Measurements from ENCODE around the gene SYT3. TPM values are rescaled to one million over a fixed set of nuclear protein-coding genes. Genes with fewer than 3 reads are reported as not detected.

The SYT3 gene
- total and polyA plus RNA-seq, 2 of the 13 experiments (the other 11 are each of a cell fraction or from before 2014, with no cell fraction given) = not detected

DNA sequence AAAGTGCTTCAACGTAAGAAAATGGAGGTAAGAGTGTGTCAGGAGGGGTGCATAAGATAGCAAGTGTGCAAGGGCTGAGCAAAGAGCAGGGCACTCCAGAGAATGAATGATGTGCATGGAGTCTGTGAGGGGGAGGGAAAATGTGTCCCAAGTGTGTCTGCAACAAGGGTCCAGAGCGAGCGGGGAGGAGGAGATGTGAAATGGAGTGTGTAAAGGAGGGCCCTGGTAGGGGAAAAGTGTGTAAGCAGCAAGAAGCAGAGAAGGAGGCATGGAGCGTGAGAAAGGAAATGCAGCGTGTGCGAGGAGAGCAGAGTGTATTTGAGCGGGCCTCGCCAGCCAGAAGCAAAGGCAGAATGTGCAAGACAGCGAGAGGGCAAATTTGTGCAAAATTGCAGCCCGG lies 21.3 kb upstream of the SYT3 start:
- no peak overlapping the region for H3K9ac ChIP-seq (ENCODE audit: insufficient read depth, low read depth, low read length)
- intact Hi-C loops (cut with micrococcal nuclease; ENCODE audit: unreplicated experiment) (no loop called here), in situ Hi-C loops (cut with HindIII; ENCODE audit: extremely low pct_ligation_motif_present, low pct_unique_long_range_greater_than_20kb) (no loop called here)
- POLR2A ChIA-PET = no interaction called here
- H2AFZ ChIP-seq (ENCODE audit: low read length) = no peak overlapping the region
- no TSS peak for BruUV-seq (replicated peaks)
- no peak for ATAC-seq
- H3K27ac ChIP-seq (ENCODE audit: extremely low read length, insufficient read depth, low read length) = no peak overlapping the region
- FAIRE-seq = no peak
- no peak overlapping the region for H3K4me2 ChIP-seq (ENCODE audit: low read depth, low read length)
- peaks cover 0 to 7% of the 10 kb centered on the region in 2 experiments; a peak in 2 of 5 replicates for H3K27me3 ChIP-seq (ENCODE audit: control insufficient read depth in 1 of 2, insufficient read depth in 2 of 2, low read length in 2 of 2)
- H3K36me3 ChIP-seq (replicated peaks in 1 of 2; ENCODE audit: control insufficient read depth in 1 of 2, insufficient read depth in 2 of 2, low read length in 2 of 2) = no peaks in the 10 kb centered on the region
- TF ChIP-seq ZBTB39 (CRISPR knock-in tag; IDR thresholded peaks at IDR 0.05) (no peak), HNRNPH1 (optimal IDR thresholded peaks at IDR 0.05; ENCODE audit: low read depth, low read length) (no peak), ZNF292 (CRISPR knock-in tag; IDR thresholded peaks at IDR 0.05; ENCODE audit: borderline replicate concordance, low read depth) (no peak), ZNF644 (CRISPR knock-in tag; IDR thresholded peaks at IDR 0.05; ENCODE audit: low read depth) (no peak), ERF (CRISPR knock-in tag; IDR thresholded peaks at IDR 0.05) (no peak), ZNF781 (CRISPR knock-in tag; IDR thresholded peaks at IDR 0.05; ENCODE audit: borderline replicate concordance, not compliant biosample characterization) (no peak), DMAP1 (CRISPR knock-in tag; IDR thresholded peaks at IDR 0.05) (no peak), CBFB (CRISPR knock-in tag; IDR thresholded peaks at IDR 0.05) (no peak), ZBTB44 (CRISPR knock-in tag; IDR thresholded peaks at IDR 0.05) (no peak)
- TF ChIP-seq, protein P1, sequence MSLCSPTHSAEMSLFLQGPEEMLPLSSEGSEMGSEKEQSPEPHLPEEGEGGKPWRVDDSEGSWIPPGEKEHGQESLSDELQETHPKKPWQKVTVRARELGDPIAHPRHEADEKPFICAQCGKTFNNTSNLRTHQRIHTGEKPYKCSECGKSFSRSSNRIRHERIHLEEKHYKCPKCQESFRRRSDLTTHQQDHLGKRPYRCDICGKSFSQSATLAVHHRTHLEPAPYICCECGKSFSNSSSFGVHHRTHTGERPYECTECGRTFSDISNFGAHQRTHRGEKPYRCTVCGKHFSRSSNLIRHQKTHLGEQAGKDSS (CRISPR knock-in tag; IDR thresholded peaks at IDR 0.05; ENCODE audit: borderline replicate concordance, low read depth) = no peak
- H3K4me3 ChIP-seq (replicated peaks in 1 of 3; ENCODE audit: insufficient read depth in 1 of 3, low read depth in 2 of 3, low read length in 3 of 3) = no peak overlapping the region
- CTCF ChIA-PET (ENCODE audit: low intra/inter-chr PET ratio, low total read pairs) = no interaction called here
- WGBS (ENCODE audit: low lambda C conversion rate) = 38% methylated on average over 10 of the region's 10 CpGs
- H4K20me1 ChIP-seq (ENCODE audit: insufficient read depth, low read length) = no peaks in the 10 kb centered on the region
- H3K79me2 ChIP-seq (ENCODE audit: insufficient read depth, low read length) = no peaks in the 10 kb centered on the region
- DNase-seq (ENCODE audit: low spot score) = no peak
- H3K4me1 ChIP-seq (ENCODE audit: insufficient read depth, low read length) = no peaks in the 10 kb centered on the region
- H3K9me3 ChIP-seq (ENCODE audit: low read length) = no peaks in the 10 kb centered on the region; the same call in 1 of the 2 replicates

Data from HepG2 (cell line).